ENCODE measurements around the gene EP300. TPM values are rescaled to one million over a fixed set of nuclear protein-coding genes. Genes with fewer than 3 reads are reported as not detected.
A peak's percentile ranks its signal among the peaks of the same experiment; 100 is the strongest.
"Not testable (repeated sequence)": the region's sequence is repeated elsewhere in the genome, so short reads cannot be mapped to it uniquely, and the experiment has no call there.

The EP300 gene
- total and polyA plus RNA-seq, 11 donors = 11.4 to 58.0 (median 34.7) TPM

GRCh38 chr22:41177622-41178424 lies 85.4 kb downstream of the EP300 start:
- TF ChIP-seq CTCF (IDR thresholded peaks at IDR 0.05) = no peak
- no peak for TF ChIP-seq POLR2A (IDR thresholded peaks at IDR 0.05)
- H3K4me3 ChIP-seq = no peak overlapping the region
- H3K36me3 ChIP-seq = peaks cover 2 to 78% (median 72%) of the 10 kb centered on the region in 9 donors
- intact Hi-C loops (cut with DNase I) = loop anchor here in 1 of 10 donors (10.0 kb wide), 2 partner anchors 63 to 87 kb away; no protein-coding TSS in a partner anchor
- peaks cover 0 to 20% (median 7%) of the 10 kb centered on the region in 12 donors for H3K4me1 ChIP-seq
- ATAC-seq (peak in 2 of 4 donors; percentile 5 to 17), DNase-seq (no peak)
- H3K9me3 ChIP-seq = no peaks in the 10 kb centered on the region
- WGBS, 4 donors = 88 to 97% (median 90%) methylated on average over 9 of the region's 9 CpGs
- no peaks in the 10 kb centered on the region for H3K27me3 ChIP-seq
- H3K27ac ChIP-seq = no peak overlapping the region

GRCh38 chr22:41178425-41178975 lies 86.1 kb downstream of the EP300 start:
- DNase-seq = peak; percentile 58 to 88 (median 71)
- 59 to 68% (median 63%) methylated on average over 7 to 8 of the region's 8 CpGs for WGBS, 4 donors
- Histone ChIP-seq H3K4me3 (no peak overlapping the region), H3K27ac (no peak overlapping the region), H3K9me3 (no peaks in the 10 kb centered on the region), H3K36me3 (peaks cover 2 to 71% (median 65%) of the 10 kb centered on the region in 9 donors), H3K4me1 (peaks cover 0 to 20% (median 7%) of the 10 kb centered on the region in 12 donors), H3K27me3 (no peaks in the 10 kb centered on the region)
- peak in 3 of 4 donors; percentile 68 to 71 (median 70) for ATAC-seq
- no peak for TF ChIP-seq POLR2A (IDR thresholded peaks at IDR 0.05)
- intact Hi-C loops (cut with DNase I) = loop anchor here in 1 of 10 donors (10.0 kb wide), 2 partner anchors 64 to 86 kb away; no protein-coding TSS in a partner anchor

GRCh38 chr22:41180362-41180761 lies 88.0 kb downstream of the EP300 start:
- intact Hi-C loops (cut with DNase I); H3K9me3 ChIP-seq; ATAC-seq; H3K4me3 ChIP-seq; H3K27me3 ChIP-seq; DNase-seq; H3K27ac ChIP-seq: not testable (repeated sequence)
- Histone ChIP-seq H3K4me1 (peaks cover 0 to 19% (median 6%) of the 10 kb centered on the region in 12 donors), H3K36me3 (peaks cover 2 to 53% (median 47%) of the 10 kb centered on the region in 9 donors)
- 93 to 97% (median 94%) methylated on average over 6 of the region's 6 CpGs for WGBS, 4 donors

- intact Hi-C loops (cut with DNase I) = no loop called here
- TF ChIP-seq CTCF (IDR thresholded peaks at IDR 0.05) (no peak), POLR2A (IDR thresholded peaks at IDR 0.05) (no peak)
These were observed 88.5 kb downstream of the EP300 start for GRCh38 chr22:41180926-41181325.

More at GRCh38 chr22:41180926-41181325, 88.5 kb downstream of the EP300 start:
- DNase-seq = no peak
- Histone ChIP-seq H3K9me3 (no peaks in the 10 kb centered on the region), H3K27me3 (no peaks in the 10 kb centered on the region), H3K27ac (no peak overlapping the region), H3K4me3 (no peak overlapping the region), H3K4me1 (peaks cover 0 to 14% (median under 1%) of the 10 kb centered on the region in 12 donors), H3K36me3 (peaks cover 2 to 48% (median 41%) of the 10 kb centered on the region in 9 donors)
- 70 to 76% (median 72%) methylated on average over 3 of the region's 3 CpGs for WGBS, 4 donors
- no peak for ATAC-seq
